OCI-LY1 (cell line): ENCODE data around the gene KLHL1.

Experiments
- H2AFZ ChIP-seq: fragments of 200-600 bp; sonication (generic), shearing (Covaris generic); 2 replicates; pipeline ENCODE4 v1.6.0; 2014; ENCODE audit warnings: antibody characterized with exemption, mild to moderate bottlenecking, low read length
- H3F3A ChIP-seq: fragments of 200-600 bp; sonication (generic), shearing (Covaris generic); 2 replicates; pipeline ENCODE4 v1.6.0; 2014; ENCODE audit warnings: mild to moderate bottlenecking, antibody characterized with exemption, low read length, moderate library complexity; ENCODE audit not compliant: insufficient read depth
- H3K27ac ChIP-seq: fragments of 200-600 bp; sonication (generic); 2 replicates; pipeline ENCODE4 v1.5.1; 2014; ENCODE audit warnings: low read length, mixed run types, mild to moderate bottlenecking, low read depth; ENCODE audit not compliant: poor library complexity, severe bottlenecking
- H3K27me3 ChIP-seq: fragments of 200-600 bp; sonication (generic); 2 replicates; pipeline ENCODE4 v1.6.0; 2014; ENCODE audit warnings: antibody characterized with exemption, mild to moderate bottlenecking, low read length, moderate library complexity; ENCODE audit not compliant: insufficient read depth
- H3K36me3 ChIP-seq: fragments of 200-600 bp; sonication (generic); 2 replicates; pipeline ENCODE4 v1.6.1; 2014; ENCODE audit warnings: mild to moderate bottlenecking, antibody characterized with exemption, low read length, moderate library complexity, mixed read lengths; ENCODE audit not compliant: insufficient read depth
- H3K4me1 ChIP-seq: fragments of 200-600 bp; sonication (generic); 2 replicates; pipeline ENCODE4 v1.5.1; 2014; ENCODE audit warnings: mild to moderate bottlenecking, low read length, moderate library complexity; ENCODE audit not compliant: insufficient read depth, severe bottlenecking
- H3K4me2 ChIP-seq: fragments of 200-600 bp; sonication (generic), shearing (Covaris generic); 2 replicates; pipeline ENCODE4 v1.6.1; 2014; ENCODE audit warnings: low read length
- H3K4me3 ChIP-seq: fragments of 200-600 bp; sonication (generic); 2 replicates; pipeline ENCODE4 v1.5.1; 2014; ENCODE audit warnings: low read length, low read depth, mild to moderate bottlenecking, mixed read lengths; ENCODE audit not compliant: poor library complexity, severe bottlenecking
- H3K79me2 ChIP-seq: fragments of 200-600 bp; shearing (Covaris generic); 2 replicates; pipeline ENCODE4 v1.6.1; 2016; ENCODE audit warnings: mixed run types, low read length, mixed read lengths; ENCODE audit not compliant: insufficient read depth
- H3K9ac ChIP-seq: fragments of 200-600 bp; sonication (generic), shearing (Covaris generic); 2 replicates; pipeline ENCODE4 v1.6.1; 2014; ENCODE audit warnings: mild to moderate bottlenecking, low read length, mixed read lengths
- H3K9me2 ChIP-seq: fragments of 200-600 bp; sonication (generic), shearing (Covaris generic); 2 replicates; pipeline ENCODE4 v1.6.1; 2014; ENCODE audit warnings: low read depth, mild to moderate bottlenecking, low read length, mixed read lengths
- H3K9me3 ChIP-seq: fragments of 200-600 bp; shearing (Covaris generic); 2 replicates; pipeline ENCODE4 v1.6.1; 2014; ENCODE audit warnings: low read length, mixed read lengths
- H4K20me1 ChIP-seq: fragments of 200-600 bp; sonication (generic), shearing (Covaris generic); 2 replicates; pipeline ENCODE4 v1.6.0; 2016; ENCODE audit warnings: mild to moderate bottlenecking, low read length; ENCODE audit not compliant: insufficient read depth
- EZH2 ChIP-seq: fragments of 200-600 bp; sonication (generic), shearing (Covaris generic); IDR thresholded peaks from 2 replicates; pipeline ENCODE4 v1.8.0; 2017; ENCODE audit warnings: borderline replicate concordance, mixed run types, mild to moderate bottlenecking, antibody characterized with exemption, low read length, moderate library complexity, mixed read lengths
- TF ChIP-seq, protein P1 (sequence below): fragments of 200-600 bp; sonication (generic), shearing (Covaris generic); IDR thresholded peaks from 2 replicates; pipeline ENCODE4 v1.5.1; 2017; ENCODE audit warnings: mild to moderate bottlenecking, antibody characterized with exemption, low read length, moderate library complexity, mixed read lengths

Gene KLHL1

DNA sequence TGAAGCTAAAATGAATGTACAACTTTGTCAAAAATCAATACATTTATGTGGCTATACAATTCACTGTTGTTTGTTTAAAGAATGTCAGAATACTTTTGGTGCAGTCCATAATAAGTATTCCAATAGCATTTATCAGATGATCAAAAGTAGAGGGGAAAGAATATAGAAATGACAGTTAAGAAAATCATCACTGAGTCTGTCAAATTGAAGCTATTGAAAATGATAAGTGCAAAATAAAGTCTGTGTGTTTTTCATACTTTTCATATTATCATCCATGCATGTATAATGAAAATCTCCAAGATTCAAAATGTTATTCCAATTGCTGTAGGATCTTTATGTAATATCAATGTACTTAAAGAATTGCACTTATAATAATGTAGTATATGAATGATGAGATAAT lies 93.9 kb downstream of the KLHL1 start:
- no peak overlapping the region for H3K27ac ChIP-seq
- H3K36me3 ChIP-seq: no peaks in the 10 kb centered on the region
- H3K27me3 ChIP-seq: no peaks in the 10 kb centered on the region
- no peak overlapping the region for H3K4me3 ChIP-seq
- H2AFZ ChIP-seq: no peak overlapping the region
- H3K4me1 ChIP-seq: no peaks in the 10 kb centered on the region
- no peaks in the 10 kb centered on the region for H3K9me2 ChIP-seq
- H3K79me2 ChIP-seq: no peaks in the 10 kb centered on the region
- no peaks in the 10 kb centered on the region for H3F3A ChIP-seq
- no peaks in the 10 kb centered on the region for H3K9me3 ChIP-seq
- no peaks in the 10 kb centered on the region for H4K20me1 ChIP-seq
- TF ChIP-seq, protein P1, sequence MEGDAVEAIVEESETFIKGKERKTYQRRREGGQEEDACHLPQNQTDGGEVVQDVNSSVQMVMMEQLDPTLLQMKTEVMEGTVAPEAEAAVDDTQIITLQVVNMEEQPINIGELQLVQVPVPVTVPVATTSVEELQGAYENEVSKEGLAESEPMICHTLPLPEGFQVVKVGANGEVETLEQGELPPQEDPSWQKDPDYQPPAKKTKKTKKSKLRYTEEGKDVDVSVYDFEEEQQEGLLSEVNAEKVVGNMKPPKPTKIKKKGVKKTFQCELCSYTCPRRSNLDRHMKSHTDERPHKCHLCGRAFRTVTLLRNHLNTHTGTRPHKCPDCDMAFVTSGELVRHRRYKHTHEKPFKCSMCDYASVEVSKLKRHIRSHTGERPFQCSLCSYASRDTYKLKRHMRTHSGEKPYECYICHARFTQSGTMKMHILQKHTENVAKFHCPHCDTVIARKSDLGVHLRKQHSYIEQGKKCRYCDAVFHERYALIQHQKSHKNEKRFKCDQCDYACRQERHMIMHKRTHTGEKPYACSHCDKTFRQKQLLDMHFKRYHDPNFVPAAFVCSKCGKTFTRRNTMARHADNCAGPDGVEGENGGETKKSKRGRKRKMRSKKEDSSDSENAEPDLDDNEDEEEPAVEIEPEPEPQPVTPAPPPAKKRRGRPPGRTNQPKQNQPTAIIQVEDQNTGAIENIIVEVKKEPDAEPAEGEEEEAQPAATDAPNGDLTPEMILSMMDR: no peak
- TF ChIP-seq EZH2: no peak
- H3K4me2 ChIP-seq: no peak overlapping the region
- no peak overlapping the region for H3K9ac ChIP-seq

DNA sequence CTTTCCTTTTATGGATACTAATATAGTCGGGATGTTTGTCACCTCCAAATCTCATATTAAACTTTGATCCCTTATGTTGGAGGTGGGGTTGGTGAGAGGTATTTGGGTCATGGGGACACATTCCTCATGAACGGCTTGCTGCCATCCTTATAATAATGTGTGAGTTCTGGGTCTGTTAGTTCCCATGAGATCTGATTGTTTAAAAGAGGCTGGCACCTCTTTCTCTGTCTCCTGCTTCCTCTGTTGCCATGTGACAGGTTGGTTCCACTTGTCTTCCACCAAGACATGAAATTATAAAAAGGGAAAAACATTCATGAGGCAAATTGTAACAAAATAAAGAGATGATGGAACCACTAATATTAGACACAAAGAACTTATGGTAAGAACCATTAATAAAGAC lies 108.4 kb downstream of the KLHL1 start:
- Histone ChIP-seq H3K4me3 (no peak overlapping the region), H4K20me1 (no peaks in the 10 kb centered on the region), H3K36me3 (no peaks in the 10 kb centered on the region), H2AFZ (no peak overlapping the region), H3K27me3 (no peaks in the 10 kb centered on the region), H3F3A (no peaks in the 10 kb centered on the region), H3K4me2 (no peak overlapping the region), H3K4me1 (no peaks in the 10 kb centered on the region), H3K27ac (no peak overlapping the region), H3K9ac (no peak overlapping the region), H3K9me3 (no peaks in the 10 kb centered on the region), H3K79me2 (no peaks in the 10 kb centered on the region), H3K9me2 (no peaks in the 10 kb centered on the region)
- TF ChIP-seq, protein P1: no peak
- TF ChIP-seq EZH2: no peak

GRCh38 chr13:69997061-69997460 lies 111.2 kb downstream of the KLHL1 start:
- Histone ChIP-seq H3K4me3 (no peak overlapping the region), H4K20me1 (no peaks in the 10 kb centered on the region), H3K27ac (no peak overlapping the region), H3K9ac (no peak overlapping the region), H2AFZ (no peak overlapping the region), H3K79me2 (no peaks in the 10 kb centered on the region), H3K9me3 (no peaks in the 10 kb centered on the region), H3K36me3 (no peaks in the 10 kb centered on the region), H3K27me3 (no peaks in the 10 kb centered on the region), H3K4me1 (no peaks in the 10 kb centered on the region), H3K4me2 (no peak overlapping the region), H3F3A (no peaks in the 10 kb centered on the region), H3K9me2 (no peaks in the 10 kb centered on the region)
- no peak for TF ChIP-seq EZH2
- TF ChIP-seq, protein P1: no peak
